Effector CD4-positive, alpha-beta T cell (primary cell): ENCODE measurements around the gene ABCD1.

Experiments
- DNase-seq: peaks from one replicate; pipeline ENCODE4 v3.0.0-alpha.2; 2020

Gene ABCD1

DNA sequence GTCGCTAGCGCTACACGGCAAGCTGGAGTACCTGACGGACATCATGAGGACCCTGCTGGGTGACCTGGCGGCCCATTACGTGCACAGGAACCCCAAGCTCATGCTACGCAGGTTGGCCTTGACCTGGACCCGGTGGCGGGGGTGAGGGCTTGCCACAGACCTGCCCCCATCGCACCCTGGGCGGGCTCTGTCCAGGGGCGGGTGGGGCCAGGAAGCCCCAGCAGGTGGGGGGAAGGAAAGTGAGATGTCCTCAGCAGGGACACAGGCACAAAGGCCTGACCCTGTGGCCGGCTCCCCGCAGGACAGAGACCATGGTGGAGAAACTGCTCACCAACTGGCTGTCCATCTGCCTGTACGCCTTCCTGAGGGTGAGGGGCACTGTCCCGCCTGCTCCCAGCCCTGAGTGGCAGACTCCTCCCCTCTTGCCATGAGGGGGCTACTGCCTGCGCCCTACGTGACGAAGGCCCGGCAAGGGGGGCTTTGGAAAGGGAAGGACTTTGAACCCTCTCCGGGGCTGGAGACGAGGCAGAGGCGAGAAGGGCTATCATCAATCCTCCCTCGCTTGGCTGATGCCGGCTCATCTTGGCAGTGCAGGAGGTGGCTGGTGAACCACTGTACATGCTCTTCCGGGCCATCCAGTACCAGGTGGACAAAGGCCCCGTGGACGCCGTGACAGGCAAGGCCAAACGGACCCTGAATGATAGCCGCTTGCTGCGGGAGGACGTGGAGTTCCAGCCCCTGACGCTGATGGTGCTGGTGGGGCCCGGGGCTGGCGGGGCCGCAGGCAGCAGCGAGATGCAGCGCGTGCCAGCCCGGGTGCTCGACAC lies 50.9 kb downstream of the ABCD1 start:
- no peak for DNase-seq

DNA sequence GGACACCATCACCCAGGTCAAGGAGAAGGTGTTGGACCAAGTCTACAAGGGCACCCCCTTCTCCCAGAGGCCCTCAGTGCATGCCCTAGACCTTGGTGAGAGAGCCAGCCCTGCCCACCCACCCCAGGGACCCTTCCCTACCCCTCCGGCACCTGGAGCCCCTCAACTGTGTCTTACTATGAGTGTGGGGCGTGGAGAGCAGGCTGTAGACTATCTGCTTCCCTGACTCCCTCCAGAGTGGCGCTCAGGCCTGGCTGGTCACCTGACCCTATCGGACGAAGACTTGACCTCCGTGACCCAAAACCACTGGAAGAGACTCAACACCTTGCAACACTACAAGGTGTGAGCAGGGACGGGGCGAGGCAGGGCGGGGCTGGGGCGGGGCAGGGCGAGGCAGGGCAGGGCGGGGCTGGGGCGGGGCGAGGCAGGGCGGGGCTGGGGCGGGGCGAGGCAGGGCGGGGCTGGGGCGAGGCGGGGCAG lies 51.5 kb downstream of the ABCD1 start:
- no peak for DNase-seq

DNA sequence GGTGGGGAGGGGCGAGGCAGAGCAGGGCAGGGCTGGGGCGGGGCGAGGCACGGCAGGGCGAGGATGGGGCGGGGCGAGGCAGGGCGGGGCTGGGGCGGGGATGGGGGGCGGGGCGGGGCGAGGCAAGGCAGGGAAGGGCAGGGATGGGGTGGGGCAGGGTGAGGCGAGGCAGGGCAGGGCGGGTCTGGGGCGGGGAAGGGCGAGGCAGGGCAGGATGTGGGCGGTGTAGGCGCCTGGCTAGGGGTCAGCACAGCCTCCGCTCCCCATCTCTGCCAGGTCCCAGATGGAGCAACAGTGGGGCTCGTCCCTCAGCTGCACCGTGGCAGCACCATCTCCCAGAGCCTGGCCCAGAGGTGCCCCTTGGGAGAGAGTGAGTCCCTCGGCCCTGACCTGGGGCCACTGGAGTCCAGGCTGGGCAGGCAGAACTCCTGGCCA lies 52.0 kb downstream of the ABCD1 start:
- DNase-seq: no peak

DNA sequence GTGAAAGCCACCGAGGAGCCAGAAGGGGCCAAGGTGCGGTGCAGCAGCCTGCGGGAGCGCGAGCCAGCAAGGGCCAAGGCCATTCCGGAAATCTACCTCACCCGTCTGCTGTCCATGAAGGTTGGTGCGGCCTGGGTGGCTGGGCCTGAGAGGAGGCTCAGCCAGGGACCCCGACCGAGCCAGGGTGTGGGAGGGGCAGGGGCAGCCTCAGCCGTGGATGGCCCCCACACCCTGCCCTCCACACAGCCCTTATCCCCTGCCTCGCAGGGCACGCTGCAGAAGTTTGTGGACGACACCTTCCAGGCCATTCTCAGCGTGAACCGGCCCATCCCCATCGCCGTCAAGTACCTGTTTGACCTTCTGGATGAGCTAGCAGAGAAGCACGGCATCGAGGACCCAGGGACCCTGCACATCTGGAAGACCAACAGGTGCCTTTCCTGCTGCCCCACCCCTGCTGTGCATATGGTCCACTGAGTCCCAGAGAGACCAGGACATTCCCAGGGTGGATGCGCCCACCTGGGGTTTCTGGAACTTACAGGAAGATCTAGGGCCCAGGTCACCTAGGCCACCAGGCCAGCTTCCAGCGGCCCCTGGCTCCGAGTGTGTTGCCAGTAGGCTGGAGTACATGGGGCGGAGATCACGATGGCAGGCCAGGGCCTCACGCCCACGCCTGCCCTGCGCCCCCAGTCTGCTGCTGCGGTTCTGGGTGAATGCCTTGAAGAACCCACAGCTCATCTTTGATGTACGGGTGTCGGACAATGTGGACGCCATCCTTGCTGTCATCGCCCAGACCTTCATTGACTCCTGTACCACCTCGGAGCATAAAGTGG lies 52.8 kb downstream of the ABCD1 start:
- DNase-seq: no peak

DNA sequence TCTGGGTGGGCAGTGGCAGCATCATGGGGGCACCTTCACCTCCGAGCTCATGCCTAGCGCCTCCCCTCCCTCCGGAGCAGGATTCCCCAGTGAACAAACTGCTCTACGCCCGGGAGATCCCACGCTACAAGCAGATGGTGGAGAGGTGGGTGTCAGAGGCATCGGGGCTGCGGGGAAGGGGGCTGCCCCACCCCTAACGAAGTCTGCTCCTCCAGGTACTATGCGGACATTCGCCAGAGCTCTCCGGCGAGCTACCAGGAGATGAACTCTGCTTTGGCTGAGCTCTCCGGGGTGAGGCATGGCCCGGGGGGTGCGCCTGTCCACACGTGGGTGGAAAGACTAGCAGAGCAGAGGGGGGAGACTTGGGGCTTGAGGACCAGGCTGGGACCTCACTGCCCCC lies 53.5 kb downstream of the ABCD1 start:
- DNase-seq: no peak

DNA sequence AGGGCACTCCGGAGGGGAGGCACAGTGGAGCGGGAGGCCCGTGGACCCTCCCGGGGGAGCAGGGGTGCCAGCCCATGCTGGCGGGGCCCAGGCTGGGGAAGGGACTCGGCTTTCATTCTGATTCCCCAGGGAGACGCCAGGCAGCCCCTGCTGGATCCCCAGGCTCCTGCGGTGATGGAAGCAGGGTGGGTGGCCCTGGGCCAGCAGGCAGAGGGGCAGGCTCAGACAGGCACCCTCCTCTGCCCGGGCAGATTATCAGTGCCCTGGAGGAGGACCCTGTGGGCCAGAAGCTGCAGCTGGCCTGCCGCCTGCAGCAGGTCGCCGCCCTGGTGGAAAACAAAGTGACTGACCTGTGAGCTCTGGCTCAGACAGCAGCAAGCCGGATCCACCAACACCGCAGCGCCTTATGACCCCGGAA lies 54.0 kb downstream of the ABCD1 start:
- DNase-seq: no peak

DNA sequence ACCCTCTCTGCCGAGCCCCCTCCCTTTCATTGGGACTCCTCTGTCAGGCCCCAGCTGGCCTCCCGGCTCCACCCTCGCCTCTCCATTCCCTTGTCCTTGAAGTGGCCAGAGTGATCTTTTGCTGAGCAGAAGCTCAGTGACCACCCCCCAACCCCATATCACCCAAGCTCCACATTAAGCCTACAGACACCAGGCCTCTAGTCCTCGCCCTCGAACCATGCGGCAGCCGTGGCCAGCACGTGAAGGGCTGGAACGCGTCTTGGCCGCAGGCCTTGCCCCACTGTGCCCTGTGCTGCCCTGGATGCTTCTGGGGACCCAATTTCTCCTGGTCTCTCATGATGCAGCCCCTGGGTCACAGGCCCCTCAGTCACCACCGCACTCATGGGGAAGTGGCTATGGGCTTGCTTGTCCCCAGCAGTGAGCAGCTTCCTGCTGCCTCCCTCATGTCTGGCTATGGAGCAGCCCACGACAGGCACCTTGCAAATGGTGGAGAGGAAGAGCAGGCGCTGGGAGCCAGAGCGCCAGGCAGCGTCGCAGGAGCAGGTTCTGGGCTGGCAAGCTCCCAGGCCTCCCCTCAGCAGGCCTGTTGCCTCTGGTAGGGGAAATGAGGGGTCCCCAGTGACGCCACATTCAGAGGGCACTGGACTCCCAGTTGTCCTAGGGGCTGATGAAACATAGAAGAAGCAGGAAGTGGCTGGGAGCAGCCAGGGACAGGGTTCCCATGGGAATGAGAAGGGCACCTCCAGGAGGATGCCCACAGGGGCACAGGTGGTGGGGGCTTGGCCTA lies 55.4 kb downstream of the ABCD1 start:
- DNase-seq: no peak

DNA sequence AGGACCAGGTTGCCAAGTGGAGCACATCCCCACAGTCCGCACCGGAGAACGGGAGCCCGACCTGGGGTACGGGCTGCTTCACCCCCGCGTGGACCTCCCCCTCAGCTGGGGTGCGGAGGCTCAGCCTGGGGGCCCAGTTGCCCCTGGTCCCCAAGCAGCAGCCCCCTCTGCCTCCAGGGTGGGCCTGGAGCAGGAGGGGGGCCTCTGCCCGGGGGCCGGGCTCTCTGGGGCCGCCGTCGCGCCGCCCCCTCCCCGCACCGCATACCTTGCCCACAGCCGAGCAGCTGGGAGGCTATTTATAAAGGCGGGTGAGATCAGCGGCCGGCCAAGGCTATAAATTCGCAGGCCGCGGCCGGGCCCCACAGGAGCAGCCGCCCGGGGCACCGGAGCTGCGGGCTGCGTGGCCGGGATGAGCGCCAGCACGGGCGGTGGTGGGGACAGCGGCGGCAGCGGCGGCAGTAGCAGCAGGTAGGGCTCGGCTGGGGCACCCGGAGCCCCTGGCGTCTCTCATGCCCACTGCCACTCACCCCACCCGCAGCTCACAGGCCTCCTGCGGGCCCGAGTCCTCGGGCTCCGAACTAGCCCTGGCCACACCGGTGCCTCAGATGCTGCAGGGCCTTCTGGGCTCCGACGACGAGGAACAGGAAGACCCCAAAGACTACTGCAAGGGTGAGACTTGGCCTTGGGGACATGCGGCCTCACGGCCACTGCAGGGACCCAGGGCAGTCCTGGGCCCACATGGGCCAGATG lies 56.2 kb downstream of the ABCD1 start, which contains the start of gene SRPK3:
Gene SRPK3 (plus strand): TSS at position 364 of the 750 bp plus-strand sequence. CDS start 46 bp downstream, at position 410.
- DNase-seq: no peak

DNA sequence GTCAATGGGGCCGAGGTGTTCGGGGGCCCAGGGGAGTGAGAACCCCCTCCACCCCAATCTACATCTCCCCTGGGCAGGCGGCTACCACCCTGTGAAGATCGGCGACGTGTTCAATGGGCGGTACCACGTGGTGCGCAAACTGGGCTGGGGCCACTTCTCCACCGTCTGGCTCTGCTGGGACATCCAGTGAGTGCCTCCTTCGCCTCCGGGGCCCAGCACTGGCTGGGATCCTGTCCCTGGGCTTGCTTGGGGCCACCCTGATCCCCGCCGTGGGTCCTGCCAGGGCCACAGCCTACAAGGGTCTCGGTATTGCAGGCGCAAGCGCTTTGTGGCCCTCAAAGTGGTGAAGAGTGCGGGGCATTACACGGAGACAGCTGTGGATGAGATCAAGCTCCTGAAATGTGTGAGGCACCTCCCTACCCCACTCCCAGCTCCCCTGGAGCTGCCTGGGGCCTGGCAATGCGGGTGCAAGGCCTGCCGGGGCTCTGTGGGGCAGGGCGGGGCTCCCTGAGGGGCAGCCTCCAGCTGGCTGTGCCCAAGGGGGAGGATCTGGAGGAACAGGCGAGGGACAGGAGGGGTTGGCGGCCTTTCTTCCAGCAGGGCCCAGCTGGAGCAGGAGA lies 56.9 kb downstream of the ABCD1 start:
- DNase-seq: no peak

DNA sequence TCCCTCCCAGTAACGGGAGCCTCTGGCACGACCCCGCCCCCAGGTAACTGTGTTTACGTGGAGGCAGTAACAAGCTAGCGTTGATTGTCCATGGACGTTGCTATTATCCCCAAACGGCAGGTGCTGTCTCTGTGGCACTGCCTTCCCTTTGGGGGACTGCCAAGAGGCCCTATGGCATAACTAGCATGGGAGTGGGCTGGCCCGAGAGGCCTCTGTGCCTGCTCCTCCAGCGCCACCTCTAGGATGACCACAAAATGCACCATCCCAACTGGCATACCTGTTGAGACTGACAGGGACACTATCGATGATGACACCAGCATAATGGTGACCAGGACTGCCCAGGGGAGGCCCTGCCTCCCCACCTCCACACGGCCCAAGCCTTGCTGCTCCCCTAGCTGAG lies 57.7 kb downstream of the ABCD1 start:
- DNase-seq: no peak

DNA sequence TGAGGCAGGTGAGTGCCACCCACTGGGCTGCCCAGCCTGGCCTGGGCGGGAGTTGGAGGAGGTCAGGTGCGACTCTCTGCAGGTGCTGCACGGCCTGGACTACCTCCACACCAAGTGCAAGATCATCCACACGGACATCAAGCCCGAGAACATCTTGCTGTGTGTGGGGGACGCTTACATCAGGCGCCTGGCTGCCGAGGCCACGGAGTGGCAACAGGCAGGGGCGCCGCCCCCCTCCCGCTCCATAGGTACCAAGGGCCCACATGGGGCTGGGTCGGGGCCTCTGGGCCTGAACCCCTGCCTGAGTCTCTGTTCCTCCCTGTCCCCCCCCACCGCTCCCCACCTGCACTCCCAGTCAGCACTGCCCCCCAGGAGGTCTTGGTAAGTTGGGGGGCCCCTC lies 58.2 kb downstream of the ABCD1 start:
- no peak for DNase-seq

DNA sequence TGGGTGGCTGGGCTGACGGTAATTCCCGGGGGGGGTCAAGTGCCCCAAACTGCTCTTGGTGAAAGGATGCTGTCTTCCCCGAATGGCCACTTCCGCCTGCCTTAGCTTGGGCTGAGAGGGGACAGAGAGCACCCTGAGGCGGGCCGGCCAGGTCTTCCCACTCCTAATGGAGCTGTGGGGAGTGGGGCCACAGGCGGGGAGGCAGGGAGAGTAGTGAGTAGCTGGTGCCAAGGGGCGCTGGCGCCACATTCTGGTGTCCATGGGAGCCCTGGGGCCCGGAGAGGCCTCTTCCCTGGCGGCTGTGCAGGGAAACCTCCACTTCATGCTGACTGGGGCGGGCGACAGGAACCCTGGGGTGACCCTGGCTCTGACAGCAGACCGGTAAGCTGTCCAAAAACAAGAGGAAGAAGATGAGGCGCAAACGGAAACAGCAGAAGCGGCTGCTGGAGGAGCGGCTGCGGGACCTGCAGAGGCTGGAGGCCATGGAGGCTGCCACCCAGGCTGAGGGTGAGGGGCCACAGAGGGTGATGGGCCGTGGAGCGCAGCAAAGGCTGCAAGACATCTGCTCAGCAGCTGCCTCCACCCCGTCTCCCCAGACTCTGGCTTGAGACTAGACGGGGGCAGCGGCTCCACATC lies 58.8 kb downstream of the ABCD1 start:
- DNase-seq: no peak

DNA sequence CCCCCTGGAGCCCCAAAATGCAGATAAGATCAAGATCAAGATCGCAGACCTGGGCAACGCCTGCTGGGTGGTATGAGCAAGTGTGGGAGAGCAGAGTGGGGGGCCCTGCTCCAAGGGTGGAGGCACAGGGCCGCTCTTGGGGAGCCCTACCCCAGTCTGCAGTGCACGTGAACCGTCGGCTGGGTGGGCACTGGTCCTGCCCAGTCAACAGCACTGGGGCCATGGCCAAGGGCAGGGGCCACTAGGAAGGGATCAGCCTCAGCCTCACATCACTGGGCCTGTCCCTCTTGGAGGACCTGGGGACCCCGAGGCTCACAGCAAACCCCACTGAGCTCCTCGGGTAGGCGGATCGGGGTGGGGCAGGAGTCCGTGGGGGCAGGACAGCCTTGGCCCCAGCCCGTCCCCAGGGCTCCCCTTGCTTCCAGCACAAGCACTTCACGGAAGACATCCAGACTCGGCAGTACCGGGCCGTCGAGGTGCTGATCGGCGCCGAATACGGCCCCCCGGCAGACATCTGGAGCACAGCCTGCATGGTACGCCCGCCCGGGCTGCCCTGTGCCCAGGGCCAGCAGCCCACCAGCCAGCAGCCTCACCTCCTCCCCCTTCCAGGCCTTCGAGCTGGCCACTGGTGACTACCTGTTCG lies 59.8 kb downstream of the ABCD1 start:
- no peak for DNase-seq

DNA sequence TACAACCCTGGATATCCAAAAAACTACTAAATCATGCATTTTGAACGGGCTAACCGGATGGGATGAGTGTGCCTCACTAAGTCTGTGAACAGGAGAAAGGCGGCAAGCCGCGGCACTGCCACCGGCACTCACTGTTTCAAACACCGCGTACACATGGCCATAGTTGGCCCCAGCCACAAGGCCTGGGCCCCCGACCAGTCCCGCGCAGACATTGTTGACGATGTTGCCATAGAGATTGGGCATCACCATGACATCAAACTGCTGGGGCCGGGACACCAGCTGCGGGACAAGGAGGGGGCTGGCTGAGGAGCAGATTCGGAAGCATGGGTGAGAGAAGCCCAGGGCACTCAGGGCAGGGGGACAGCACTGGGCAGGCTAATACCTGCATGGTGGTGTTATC lies 62.0 kb downstream of the ABCD1 start:
- DNase-seq: no peak

DNA sequence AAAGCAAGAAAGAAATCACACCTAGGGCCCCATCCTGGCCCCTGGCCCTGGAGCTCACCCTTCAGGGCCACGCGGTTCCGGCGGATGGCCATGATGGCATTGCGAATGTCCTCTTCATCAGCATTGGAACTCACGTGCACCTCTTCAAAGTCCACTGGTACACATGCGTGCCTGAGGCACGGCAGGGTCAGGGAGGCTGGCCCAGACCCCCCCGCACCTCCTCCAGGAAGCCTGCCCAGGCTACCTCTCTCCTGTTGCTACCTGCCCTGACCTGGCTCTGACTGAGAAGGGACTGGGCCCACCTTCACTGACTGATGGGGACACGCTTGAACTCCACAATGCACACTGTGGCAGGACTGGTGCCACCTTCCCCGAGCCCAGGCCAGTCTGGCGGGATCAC lies 65.0 kb downstream of the ABCD1 start:
- DNase-seq: no peak

DNA sequence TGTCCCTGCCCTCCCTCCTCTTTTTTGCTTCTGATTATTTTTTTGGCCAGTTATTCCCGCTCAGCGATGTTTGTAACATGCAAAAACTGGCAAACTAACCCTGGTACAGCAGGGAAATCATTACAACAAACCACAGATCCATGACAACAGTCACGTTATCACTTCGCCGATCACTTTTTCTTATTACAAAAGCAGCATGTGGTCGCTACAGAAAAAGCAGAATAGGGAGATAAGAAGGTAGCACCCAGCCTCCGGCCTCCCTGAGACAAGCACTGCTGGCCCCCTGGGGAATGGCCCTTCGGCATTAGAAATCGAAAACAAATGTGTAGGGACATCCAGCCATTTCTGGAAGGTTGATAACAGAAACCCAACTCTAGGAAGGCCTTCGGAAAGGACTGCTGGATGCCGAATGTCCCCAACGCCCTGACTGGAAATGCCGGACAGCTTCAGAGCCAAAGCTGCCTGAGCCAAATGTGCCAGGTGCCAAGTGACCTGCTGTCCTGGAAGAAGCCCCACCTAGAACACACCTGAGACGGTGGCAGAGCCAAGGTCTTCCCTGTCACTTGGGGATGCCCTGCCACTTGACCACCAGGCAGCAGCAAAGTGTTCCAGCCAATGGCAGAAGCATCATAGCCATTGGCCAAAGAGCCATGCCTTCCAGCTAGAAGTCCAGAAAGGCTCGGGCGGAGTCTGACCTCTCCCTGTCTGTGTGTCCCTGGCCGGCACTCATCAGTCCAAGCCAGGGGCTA lies 66.6 kb downstream of the ABCD1 start:
- DNase-seq: no peak

DNA sequence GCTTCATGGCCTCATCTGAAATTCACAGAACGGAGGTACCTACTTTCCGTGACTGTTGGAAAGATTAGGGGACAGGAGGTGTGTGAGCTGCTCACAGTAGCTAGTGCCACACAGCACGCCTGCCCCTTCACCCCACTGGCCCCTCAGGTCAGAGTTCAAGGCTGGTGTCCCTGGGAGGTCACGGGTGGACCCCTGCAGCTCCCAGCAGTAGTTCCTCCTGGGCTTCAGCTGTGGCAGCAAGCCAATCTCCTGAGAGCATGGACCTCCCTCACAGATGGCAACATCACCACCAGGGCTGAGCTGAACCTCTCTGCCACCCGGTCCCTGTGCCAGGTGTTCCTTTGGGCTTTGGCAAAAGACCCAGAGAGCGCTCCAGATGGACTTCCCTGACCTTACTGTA lies 67.7 kb downstream of the ABCD1 start:
- DNase-seq: no peak

DNA sequence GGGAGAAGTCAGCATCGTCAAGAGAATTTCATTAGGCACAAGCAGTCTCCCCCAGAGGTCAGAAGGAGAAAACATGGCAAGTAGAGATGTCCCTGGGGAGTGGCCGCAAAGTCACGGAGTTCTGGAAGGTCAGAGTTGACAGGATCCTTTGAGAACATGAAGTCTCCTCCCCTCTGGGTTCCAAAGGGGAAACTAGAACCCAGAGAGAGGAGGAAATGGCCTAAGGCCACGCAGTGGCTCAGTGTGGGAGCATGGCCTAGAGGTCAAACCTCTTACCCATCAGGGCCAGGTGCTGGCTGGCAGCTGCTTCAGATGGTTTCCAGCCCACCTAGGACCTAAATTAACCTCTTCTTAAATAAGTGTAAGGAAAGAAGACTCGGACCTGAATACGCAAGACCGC lies 68.6 kb downstream of the ABCD1 start:
- no peak for DNase-seq
